ENCODE measurements around the gene PCSK4. TPM values are rescaled to one million over a fixed set of nuclear protein-coding genes. Genes with fewer than 3 reads are reported as not detected.

Gene PCSK4
- total and polyA plus RNA-seq, 9 of the 15 experiments (the other 6 are each of a cell fraction or from before 2014, with no cell fraction given) = 0.01 to 9.1 (median 2.1) TPM; not detected in 1

GRCh38 chr19:1513499-1514294 lies 23.5 kb upstream of the PCSK4 start (continued):
- TF ChIP-seq USF1 (CRISPR knock-in tag; IDR thresholded peaks at IDR 0.05) = no peak
- TF ChIP-seq FOXJ3 (CRISPR knock-in tag; IDR thresholded peaks at IDR 0.05) = no peak
- no peak for TF ChIP-seq TEAD2 (tag; IDR thresholded peaks at IDR 0.05)
- TF ChIP-seq MAFF (IDR thresholded peaks at IDR 0.05; ENCODE audit: low read length) = no peak
- no peak for TF ChIP-seq CREB5 (CRISPR knock-in tag; IDR thresholded peaks at IDR 0.05)
- TF ChIP-seq ZNF696 (CRISPR knock-in tag; conservative IDR thresholded peaks at IDR 0.05) = no peak
- TF ChIP-seq E2F8 (IDR thresholded peaks at IDR 0.05; ENCODE audit: low read depth, partially characterized antibody) = peak; percentile 30
- no peak for TF ChIP-seq CAMTA2 (CRISPR knock-in tag; conservative IDR thresholded peaks at IDR 0.05)
- no peak for TF ChIP-seq ZNF212 (CRISPR knock-in tag; IDR thresholded peaks at IDR 0.05)
- TF ChIP-seq SRSF3 (IDR thresholded peaks at IDR 0.05; ENCODE audit: insufficient read depth, low read length) = no peak
- TF ChIP-seq NR4A1 (CRISPR knock-in tag; IDR thresholded peaks at IDR 0.05) = no peak
- TF ChIP-seq NR4A1 (tag; IDR thresholded peaks at IDR 0.05) = no peak
- TF ChIP-seq HNRNPH1 (optimal IDR thresholded peaks at IDR 0.05; ENCODE audit: low read depth, low read length) = no peak
- TF ChIP-seq ZNF274 (IDR thresholded peaks at IDR 0.05; ENCODE audit: borderline replicate concordance, low read depth, low read length) = no peak
- no peak for TF ChIP-seq RBM15 (IDR thresholded peaks at IDR 0.05; ENCODE audit: insufficient read depth, low read length)
- TF ChIP-seq NONO (IDR thresholded peaks at IDR 0.05; ENCODE audit: low read depth in 2 of 2, low read length in 1 of 2) = peak in 1 of 2 experiments; percentile 23; a peak in 1 of 4 replicates
- TF ChIP-seq, protein P1, sequence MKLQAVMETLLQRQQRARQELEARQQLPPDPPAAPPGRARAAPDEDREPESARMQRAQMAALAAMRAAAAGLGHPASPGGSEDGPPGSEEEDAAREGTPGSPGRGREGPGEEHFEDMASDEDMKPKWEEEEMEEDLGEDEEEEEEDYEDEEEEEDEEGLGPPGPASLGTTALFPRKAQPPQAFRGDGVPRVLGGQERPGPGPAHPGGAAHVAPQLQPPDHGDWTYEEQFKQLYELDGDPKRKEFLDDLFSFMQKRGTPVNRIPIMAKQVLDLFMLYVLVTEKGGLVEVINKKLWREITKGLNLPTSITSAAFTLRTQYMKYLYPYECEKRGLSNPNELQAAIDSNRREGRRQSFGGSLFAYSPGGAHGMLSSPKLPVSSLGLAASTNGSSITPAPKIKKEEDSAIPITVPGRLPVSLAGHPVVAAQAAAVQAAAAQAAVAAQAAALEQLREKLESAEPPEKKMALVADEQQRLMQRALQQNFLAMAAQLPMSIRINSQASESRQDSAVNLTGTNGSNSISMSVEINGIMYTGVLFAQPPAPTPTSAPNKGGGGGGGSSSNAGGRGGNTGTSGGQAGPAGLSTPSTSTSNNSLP (IDR thresholded peaks at IDR 0.05; ENCODE audit: borderline replicate concordance, low read depth, low read length) = no peak
- TF ChIP-seq POLR2G (IDR thresholded peaks at IDR 0.05; ENCODE audit: low read depth, low read length) = 0 out of 2 replicates have a peak, but pooled peaks have one; percentile 27
- peak; percentile 82 for TF ChIP-seq VEZF1 (CRISPR knock-in tag; IDR thresholded peaks at IDR 0.05)
